K562 (cell line): ENCODE measurements around the gene JAG2. TPM values are rescaled to one million over a fixed set of nuclear protein-coding genes. Genes with fewer than 3 reads are reported as not detected.

Experiments
- ATAC-seq: fragments of 200-7000 bp; cut with Tn5 transposase; 3 replicates; pipeline ENCODE4 v1.9.1; 2020; ENCODE audit warnings: moderate library complexity
- BruUV-seq: library from RNA; stranded (reverse); fragments of 400-500 nt; replicated peaks from 2 replicates; lab custom pipeline; 2021; lab: Mats Ljungman, UMichigan
- CTCF ChIA-PET: fragments of 300-600 bp; formaldehyde crosslinking; extraction: SDS; loops from one replicate; lab custom pipeline; 2021; ENCODE audit warnings: low intra/inter-chr PET ratio; lab: Yijun Ruan, JAX
- POLR2A ChIA-PET: fragments of 300-600, 350-650 bp; sonication (Branson Sonifier 250); formaldehyde crosslinking; extraction: SDS; loops from one replicate; lab custom pipeline; 2021; ENCODE audit warnings: antibody characterized with exemption, inconsistent platforms; lab: Yijun Ruan, JAX
- DNase-seq, 4 experiments: peaks; one replicate each; pipeline versions ENCODE4 v3.0.0 to v3.0.0-alpha.2; 2011 to 2018; ENCODE audit warnings: low spot score in 3 of 4, mixed read lengths in 3 of 4; ENCODE audit errors: extremely low read depth in 1 of 4
- FAIRE-seq: peaks from 2 replicates; lab custom pipeline; 2011; peaks lifted over from hg19 to GRCh38; lab: Jason Lieb, UNC
- H2AFZ ChIP-seq: 2 replicates; pipeline ENCODE4 v1.6.0; 2011; ENCODE audit warnings: low read depth, low read length, control low read depth, inconsistent platforms
- H3K27ac ChIP-seq: fragments of 200-600 bp; 3 replicates; pipeline ENCODE4 v1.8.0; 2011; ENCODE audit warnings: low read depth, mild to moderate bottlenecking, control low read depth, inconsistent platforms, low read length, moderate library complexity, mixed read lengths; ENCODE audit errors: extremely low read depth
- H3K27me3 ChIP-seq, 2 experiments: fragments of 300-600 bp in 1 of 2; 2 replicates in 1 of 2; 3 replicates in 1 of 2; pipeline versions ENCODE4 v1.6.0 to v1.8.0; 2011; ENCODE audit warnings: inconsistent platforms in 2 of 2, low read length in 2 of 2, mild to moderate bottlenecking in 1 of 2, mixed read lengths in 1 of 2, moderate library complexity in 1 of 2; ENCODE audit not compliant: control insufficient read depth in 2 of 2, insufficient read depth in 2 of 2
- H3K36me3 ChIP-seq: fragments of 300-600 bp; 3 replicates; pipeline ENCODE4 v1.8.0; 2011; ENCODE audit warnings: mild to moderate bottlenecking, low read length, inconsistent platforms; ENCODE audit not compliant: control insufficient read depth, insufficient read depth
- H3K4me1 ChIP-seq, 2 experiments: fragments of 200-600 bp in 1 of 2; replicated peaks in 1 of 2; 2 replicates in 1 of 2; 3 replicates in 1 of 2; pipeline versions ENCODE4 v1.5.1 to v1.8.0; 2011; ENCODE audit warnings: inconsistent platforms in 2 of 2, low read length in 2 of 2, mild to moderate bottlenecking in 1 of 2, mixed read lengths in 1 of 2, moderate library complexity in 1 of 2; ENCODE audit not compliant: control insufficient read depth in 2 of 2, insufficient read depth in 2 of 2
- H3K4me2 ChIP-seq: 2 replicates; pipeline ENCODE4 v1.6.1; 2011; ENCODE audit warnings: low read length, control low read depth, inconsistent platforms, mixed read lengths; ENCODE audit not compliant: insufficient read depth
- H3K4me3 ChIP-seq: fragments of 200-600 bp; sonication (generic), shearing (Covaris generic); 2 replicates; pipeline ENCODE4 v1.5.1; 2016; ENCODE audit warnings: control low read depth, inconsistent platforms
- H3K79me2 ChIP-seq: fragments of 200-600 bp; 3 replicates; pipeline ENCODE4 v1.8.0; 2011; ENCODE audit warnings: low read length, inconsistent platforms; ENCODE audit not compliant: control insufficient read depth, insufficient read depth
- H3K9ac ChIP-seq, 2 experiments: 2 replicates each; pipeline versions ENCODE4 v1.6.0 to v1.6.1; 2011; ENCODE audit warnings: low read depth in 2 of 2, low read length in 2 of 2, control low read depth in 1 of 2, inconsistent platforms in 1 of 2, mild to moderate bottlenecking in 1 of 2, mixed read lengths in 1 of 2; ENCODE audit not compliant: insufficient read depth in 1 of 2
- H3K9me1 ChIP-seq: one replicate; pipeline ENCODE4 v1.6.0; 2011; ENCODE audit warnings: inconsistent platforms, mild to moderate bottlenecking, low read length, moderate library complexity; ENCODE audit not compliant: control insufficient read depth, insufficient read depth
- H3K9me3 ChIP-seq: replicated peaks from 2 replicates; pipeline ENCODE4 v1.5.1; 2011; ENCODE audit warnings: low read depth, low read length, inconsistent platforms; ENCODE audit not compliant: control insufficient read depth, insufficient read depth
- H4K20me1 ChIP-seq: replicated peaks from 2 replicates; pipeline ENCODE4 v1.6.1; 2011; ENCODE audit warnings: low read length, inconsistent platforms, mixed read lengths; ENCODE audit not compliant: control insufficient read depth, insufficient read depth
- DDX20 ChIP-seq: fragments of 450-650 bp; IDR thresholded peaks from 2 replicates; pipeline ENCODE4 v1.6.1; 2016; ENCODE audit warnings: missing genetic modification characterization, low read depth, mild to moderate bottlenecking, missing compliant biosample characterization, moderate library complexity
- NCOR1 ChIP-seq: fragments of 450-650 bp; IDR thresholded peaks from 2 replicates; pipeline ENCODE4 v1.6.1; 2016; ENCODE audit warnings: mild to moderate bottlenecking, moderate library complexity
- NR2C1 ChIP-seq, 2 experiments: fragments of 450-650 bp; IDR thresholded peaks; 2 replicates each; pipeline ENCODE4 v1.6.1; 2017; ENCODE audit warnings: mild to moderate bottlenecking in 2 of 2, antibody characterized with exemption in 1 of 2, inconsistent platforms in 1 of 2, missing compliant biosample characterization in 1 of 2, missing genetic modification characterization in 1 of 2
- ZNF12 ChIP-seq: sonication (generic); formaldehyde crosslinking; IDR thresholded peaks from 2 replicates; pipeline ENCODE4 v1.4.0; 2020; ENCODE audit warnings: mild to moderate bottlenecking, missing genetic modification reagents
- ZNF232 ChIP-seq: sonication (generic); formaldehyde crosslinking; IDR thresholded peaks from 2 replicates; pipeline ENCODE4 v1.8.0; 2022; ENCODE audit warnings: mild to moderate bottlenecking, missing genetic modification reagents
- WGBS: fragments of 100-300 bp; shearing (Covaris generic); methylation state at CpG from one replicate; pipeline ENCODE4 v1.1.6; 2016; ENCODE audit warnings: low coverage, mixed read lengths; ENCODE audit not compliant: insufficient coverage; ENCODE audit errors: missing lambda C conversion rate; 5-methylcytosine and 5-hydroxymethylcytosine counted together
- in situ Hi-C: fragments of 300-500 bp; cut with MboI; formaldehyde crosslinking; loops from 4 replicates; pipeline ENCODE4 v1.15.0; 2018; ENCODE audit warnings: inconsistent platforms, mixed read lengths
- intact Hi-C: fragments of 100-400 bp; cut with micrococcal nuclease; formaldehyde crosslinking; loops from 2 replicates; pipeline ENCODE4 v1.14.2; 2022
- polyA plus RNA-seq, 8 experiments: library from polyadenylated mRNA; depleted of rRNA in 4 of 8; stranded (reverse) in 5 of 8; unstranded in 3 of 8; fragments of >200 nt; fragmentation: Nextera tagmentation in 2 of 8; fragmentation: Illumina TruSeq in 1 of 8; extraction: Ambion mirVana in 2 of 8; extraction: Trizol in 1 of 8; gene quantifications; 2 replicates each; pipeline versions ENCODE4 v1.2.1 to v1.2.3, GENCODE V29; 2011 to 2014; ENCODE audit warnings: inconsistent platforms in 1 of 8, missing spikeins in 1 of 8
- total RNA-seq, 7 experiments: library from RNA; depleted of rRNA in 6 of 7; stranded (reverse); fragments of >200 nt in 6 of 7; fragmentation: Illumina TruSeq in 2 of 7; extraction: Trizol in 2 of 7; gene quantifications; 2 replicates each; pipeline versions ENCODE4 v1.2.1 to v1.2.3, GENCODE V29; 2011 to 2021; ENCODE audit warnings: low replicate concordance in 1 of 7
- TF ChIP-seq, protein P1 (sequence below): fragments of 200-800 bp; sonication (Bioruptor generic); IDR thresholded peaks from 2 replicates; pipeline ENCODE4 v1.6.1; 2017; ENCODE audit warnings: missing genetic modification characterization, missing compliant biosample characterization
- TF ChIP-seq, protein P2 (sequence below): fragments of 450-650 bp; IDR thresholded peaks from 2 replicates; pipeline ENCODE4 v1.6.1; 2018; ENCODE audit not compliant: partially characterized antibody
- TF ChIP-seq, protein P3 (sequence below): fragments of 450-650 bp; formaldehyde crosslinking; IDR thresholded peaks from 2 replicates; pipeline ENCODE4 v1.4.0; 2022; ENCODE audit warnings: missing genetic modification characterization
- TF ChIP-seq, protein P4 (sequence below): sonication (generic); formaldehyde crosslinking; IDR thresholded peaks from 2 replicates; pipeline ENCODE4 v1.8.0; 2023; ENCODE audit warnings: mild to moderate bottlenecking, missing genetic modification reagents

Gene JAG2
- total and polyA plus RNA-seq, 9 of the 15 experiments (the other 6 are each of a cell fraction or from before 2014, with no cell fraction given), result 0.25 to 48.4 (median 8.6) TPM

DNA sequence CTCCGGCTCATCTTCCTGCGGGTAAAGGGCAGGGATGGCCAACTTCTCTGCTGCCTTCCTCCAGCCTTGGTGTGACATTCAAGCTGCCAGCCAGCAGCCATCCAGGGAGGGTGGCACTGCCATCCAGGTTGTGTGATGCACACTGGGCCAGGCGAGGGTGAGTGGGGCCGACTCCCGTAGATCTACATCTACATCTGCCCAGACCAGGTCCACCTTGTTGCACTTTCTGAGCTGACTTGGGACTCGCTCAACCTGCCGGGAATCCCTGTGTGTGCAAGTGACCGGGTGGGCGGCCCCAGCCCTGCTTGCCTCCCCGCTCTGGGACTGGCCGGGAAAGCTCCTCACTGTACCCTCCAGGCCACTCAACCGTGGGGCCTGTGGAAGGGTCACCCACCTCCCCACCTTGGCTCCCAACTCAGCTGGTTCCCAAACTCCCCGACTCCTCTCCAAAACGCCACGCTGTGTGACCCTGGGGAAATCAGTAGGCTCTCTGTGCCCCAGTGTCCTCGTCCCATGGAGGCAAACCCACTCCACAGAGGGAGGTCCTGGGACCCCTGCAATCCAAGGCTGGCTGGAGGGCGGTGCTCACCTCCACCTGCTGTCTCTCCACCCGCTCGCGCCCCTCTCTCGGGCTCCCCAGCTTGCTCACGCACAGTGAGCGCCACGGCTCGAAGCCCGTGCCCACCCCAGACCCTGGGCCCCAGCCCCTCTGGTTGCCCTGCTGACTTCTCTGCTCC is 14.7 kb downstream of the JAG2 start:
- no peak for FAIRE-seq
- Histone ChIP-seq H3K27me3 (no peaks in the 10 kb centered on the region), H3K36me3 (peaks cover 11% of the 10 kb centered on the region; the same call in 1 of the 3 replicates), H3K9me3 (no peaks in the 10 kb centered on the region), H4K20me1 (peaks cover 6% of the 10 kb centered on the region; the same call in 1 of the 2 replicates), H3K9me1 (no peaks in the 10 kb centered on the region), H3K79me2 (no peaks in the 10 kb centered on the region; the same call in 2 of the 3 replicates), H3K4me1 (peaks cover 0 to 33% of the 10 kb centered on the region in 2 experiments; a peak in 2 of 5 replicates), H3K9ac (no peak overlapping the region), H3K4me2 (no peak overlapping the region), H3K4me3 (no peak overlapping the region), H2AFZ (no peak overlapping the region), H3K27ac (no peak overlapping the region)
- 87% methylated on average over 6 of the region's 26 CpGs for WGBS
- ATAC-seq, result no peak
- BruUV-seq, result no TSS peak
- ChIA-PET POLR2A (interaction anchor here (0.5 to 0.8 kb wide), 2 partner anchors 14 to 19 kb away, joined by 3 to 4 read pairs; no protein-coding TSS in a partner anchor), CTCF (no interaction called here)
- in situ Hi-C loops (no loop called here), intact Hi-C loops (no loop called here)
- no peak for DNase-seq
- no peak for TF ChIP-seq DDX20 (tag)
- TF ChIP-seq NCOR1, result no peak
- no peak for TF ChIP-seq ZNF12 (CRISPR knock-in tag)
- TF ChIP-seq NR2C1 (IDR thresholded peaks at IDR 0.05), result no peak
- TF ChIP-seq NR2C1 (tag; IDR thresholded peaks at IDR 0.05), result no peak
- TF ChIP-seq, protein P1, sequence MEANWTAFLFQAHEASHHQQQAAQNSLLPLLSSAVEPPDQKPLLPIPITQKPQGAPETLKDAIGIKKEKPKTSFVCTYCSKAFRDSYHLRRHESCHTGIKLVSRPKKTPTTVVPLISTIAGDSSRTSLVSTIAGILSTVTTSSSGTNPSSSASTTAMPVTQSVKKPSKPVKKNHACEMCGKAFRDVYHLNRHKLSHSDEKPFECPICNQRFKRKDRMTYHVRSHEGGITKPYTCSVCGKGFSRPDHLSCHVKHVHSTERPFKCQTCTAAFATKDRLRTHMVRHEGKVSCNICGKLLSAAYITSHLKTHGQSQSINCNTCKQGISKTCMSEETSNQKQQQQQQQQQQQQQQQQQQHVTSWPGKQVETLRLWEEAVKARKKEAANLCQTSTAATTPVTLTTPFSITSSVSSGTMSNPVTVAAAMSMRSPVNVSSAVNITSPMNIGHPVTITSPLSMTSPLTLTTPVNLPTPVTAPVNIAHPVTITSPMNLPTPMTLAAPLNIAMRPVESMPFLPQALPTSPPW (CRISPR knock-in tag), result no peak
- TF ChIP-seq, protein P2, sequence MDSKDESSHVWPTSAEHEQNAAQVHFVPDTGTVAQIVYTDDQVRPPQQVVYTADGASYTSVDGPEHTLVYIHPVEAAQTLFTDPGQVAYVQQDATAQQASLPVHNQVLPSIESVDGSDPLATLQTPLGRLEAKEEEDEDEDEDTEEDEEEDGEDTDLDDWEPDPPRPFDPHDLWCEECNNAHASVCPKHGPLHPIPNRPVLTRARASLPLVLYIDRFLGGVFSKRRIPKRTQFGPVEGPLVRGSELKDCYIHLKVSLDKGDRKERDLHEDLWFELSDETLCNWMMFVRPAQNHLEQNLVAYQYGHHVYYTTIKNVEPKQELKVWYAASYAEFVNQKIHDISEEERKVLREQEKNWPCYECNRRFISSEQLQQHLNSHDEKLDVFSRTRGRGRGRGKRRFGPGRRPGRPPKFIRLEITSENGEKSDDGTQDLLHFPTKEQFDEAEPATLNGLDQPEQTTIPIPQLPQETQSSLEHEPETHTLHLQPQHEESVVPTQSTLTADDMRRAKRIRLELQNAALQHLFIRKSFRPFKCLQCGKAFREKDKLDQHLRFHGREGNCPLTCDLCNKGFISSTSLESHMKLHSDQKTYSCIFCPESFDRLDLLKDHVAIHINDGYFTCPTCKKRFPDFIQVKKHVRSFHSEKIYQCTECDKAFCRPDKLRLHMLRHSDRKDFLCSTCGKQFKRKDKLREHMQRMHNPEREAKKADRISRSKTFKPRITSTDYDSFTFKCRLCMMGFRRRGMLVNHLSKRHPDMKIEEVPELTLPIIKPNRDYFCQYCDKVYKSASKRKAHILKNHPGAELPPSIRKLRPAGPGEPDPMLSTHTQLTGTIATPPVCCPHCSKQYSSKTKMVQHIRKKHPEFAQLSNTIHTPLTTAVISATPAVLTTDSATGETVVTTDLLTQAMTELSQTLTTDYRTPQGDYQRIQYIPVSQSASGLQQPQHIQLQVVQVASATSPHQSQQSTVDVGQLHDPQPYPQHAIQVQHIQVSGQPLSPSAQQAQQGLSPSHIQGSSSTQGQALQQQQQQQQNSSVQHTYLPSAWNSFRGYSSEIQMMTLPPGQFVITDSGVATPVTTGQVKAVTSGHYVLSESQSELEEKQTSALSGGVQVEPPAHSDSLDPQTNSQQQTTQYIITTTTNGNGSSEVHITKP, result no peak
- TF ChIP-seq, protein P3, sequence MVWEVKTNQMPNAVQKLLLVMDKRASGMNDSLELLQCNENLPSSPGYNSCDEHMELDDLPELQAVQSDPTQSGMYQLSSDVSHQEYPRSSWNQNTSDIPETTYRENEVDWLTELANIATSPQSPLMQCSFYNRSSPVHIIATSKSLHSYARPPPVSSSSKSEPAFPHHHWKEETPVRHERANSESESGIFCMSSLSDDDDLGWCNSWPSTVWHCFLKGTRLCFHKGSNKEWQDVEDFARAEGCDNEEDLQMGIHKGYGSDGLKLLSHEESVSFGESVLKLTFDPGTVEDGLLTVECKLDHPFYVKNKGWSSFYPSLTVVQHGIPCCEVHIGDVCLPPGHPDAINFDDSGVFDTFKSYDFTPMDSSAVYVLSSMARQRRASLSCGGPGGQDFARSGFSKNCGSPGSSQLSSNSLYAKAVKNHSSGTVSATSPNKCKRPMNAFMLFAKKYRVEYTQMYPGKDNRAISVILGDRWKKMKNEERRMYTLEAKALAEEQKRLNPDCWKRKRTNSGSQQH (CRISPR knock-in tag), result no peak
- TF ChIP-seq, protein P4, sequence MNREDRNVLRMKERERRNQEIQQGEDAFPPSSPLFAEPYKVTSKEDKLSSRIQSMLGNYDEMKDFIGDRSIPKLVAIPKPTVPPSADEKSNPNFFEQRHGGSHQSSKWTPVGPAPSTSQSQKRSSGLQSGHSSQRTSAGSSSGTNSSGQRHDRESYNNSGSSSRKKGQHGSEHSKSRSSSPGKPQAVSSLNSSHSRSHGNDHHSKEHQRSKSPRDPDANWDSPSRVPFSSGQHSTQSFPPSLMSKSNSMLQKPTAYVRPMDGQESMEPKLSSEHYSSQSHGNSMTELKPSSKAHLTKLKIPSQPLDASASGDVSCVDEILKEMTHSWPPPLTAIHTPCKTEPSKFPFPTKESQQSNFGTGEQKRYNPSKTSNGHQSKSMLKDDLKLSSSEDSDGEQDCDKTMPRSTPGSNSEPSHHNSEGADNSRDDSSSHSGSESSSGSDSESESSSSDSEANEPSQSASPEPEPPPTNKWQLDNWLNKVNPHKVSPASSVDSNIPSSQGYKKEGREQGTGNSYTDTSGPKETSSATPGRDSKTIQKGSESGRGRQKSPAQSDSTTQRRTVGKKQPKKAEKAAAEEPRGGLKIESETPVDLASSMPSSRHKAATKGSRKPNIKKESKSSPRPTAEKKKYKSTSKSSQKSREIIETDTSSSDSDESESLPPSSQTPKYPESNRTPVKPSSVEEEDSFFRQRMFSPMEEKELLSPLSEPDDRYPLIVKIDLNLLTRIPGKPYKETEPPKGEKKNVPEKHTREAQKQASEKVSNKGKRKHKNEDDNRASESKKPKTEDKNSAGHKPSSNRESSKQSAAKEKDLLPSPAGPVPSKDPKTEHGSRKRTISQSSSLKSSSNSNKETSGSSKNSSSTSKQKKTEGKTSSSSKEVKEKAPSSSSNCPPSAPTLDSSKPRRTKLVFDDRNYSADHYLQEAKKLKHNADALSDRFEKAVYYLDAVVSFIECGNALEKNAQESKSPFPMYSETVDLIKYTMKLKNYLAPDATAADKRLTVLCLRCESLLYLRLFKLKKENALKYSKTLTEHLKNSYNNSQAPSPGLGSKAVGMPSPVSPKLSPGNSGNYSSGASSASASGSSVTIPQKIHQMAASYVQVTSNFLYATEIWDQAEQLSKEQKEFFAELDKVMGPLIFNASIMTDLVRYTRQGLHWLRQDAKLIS (CRISPR knock-in tag), result no peak
- no peak for TF ChIP-seq ZNF232
